ENCODE data around the gene STBD1. TPM values are rescaled to one million over a fixed set of nuclear protein-coding genes. Genes with fewer than 3 reads are reported as not detected.
"Not testable (repeated sequence)": the region's sequence is repeated elsewhere in the genome, so short reads cannot be mapped to it uniquely, and the experiment has no call there.

STBD1 gene
- polyA plus RNA-seq, 1 donor: 1.3 TPM

- no peak for DNase-seq
Measured at GRCh38 chr4:76316131-76316530, 9.6 kb downstream of the STBD1 start.

DNA sequence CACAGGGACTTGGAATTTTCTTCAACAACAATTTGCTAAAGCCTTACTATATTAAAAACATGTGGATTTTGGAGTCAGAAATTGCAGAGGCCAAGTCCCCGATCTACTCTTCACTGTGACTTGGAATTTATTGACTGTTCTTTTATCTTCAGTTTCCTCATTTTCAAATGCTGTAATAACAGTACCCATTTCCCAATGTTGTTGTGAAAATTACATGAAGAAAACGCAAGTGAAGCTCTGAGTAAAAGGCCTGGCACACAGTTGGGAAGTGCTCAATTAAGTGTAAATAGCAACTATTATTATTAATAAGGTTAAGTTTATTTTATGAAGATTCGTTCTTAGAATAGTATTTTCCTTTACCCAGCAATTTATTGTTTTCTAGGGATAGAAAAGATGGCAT lies 15.7 kb downstream of the STBD1 start:
- no peak for DNase-seq

DNA sequence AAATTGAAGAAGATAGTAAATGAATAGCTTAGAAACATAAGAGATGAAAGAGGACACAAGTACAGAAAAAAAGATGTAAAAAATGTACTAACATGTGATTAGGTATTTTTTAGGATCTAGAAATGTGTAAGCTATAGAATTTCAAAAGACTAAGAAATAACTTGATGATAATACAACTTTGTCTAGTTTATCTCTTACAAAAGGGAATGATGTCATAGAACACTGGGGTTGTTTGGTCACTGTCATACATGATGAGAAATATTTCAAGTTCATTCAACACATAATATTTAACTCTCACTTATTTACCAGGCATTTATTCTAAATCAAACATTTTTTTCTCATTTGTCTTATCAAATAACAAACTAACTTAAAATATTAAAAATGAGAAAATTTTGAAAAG lies 18.5 kb downstream of the STBD1 start:
- no peak for DNase-seq

DNA sequence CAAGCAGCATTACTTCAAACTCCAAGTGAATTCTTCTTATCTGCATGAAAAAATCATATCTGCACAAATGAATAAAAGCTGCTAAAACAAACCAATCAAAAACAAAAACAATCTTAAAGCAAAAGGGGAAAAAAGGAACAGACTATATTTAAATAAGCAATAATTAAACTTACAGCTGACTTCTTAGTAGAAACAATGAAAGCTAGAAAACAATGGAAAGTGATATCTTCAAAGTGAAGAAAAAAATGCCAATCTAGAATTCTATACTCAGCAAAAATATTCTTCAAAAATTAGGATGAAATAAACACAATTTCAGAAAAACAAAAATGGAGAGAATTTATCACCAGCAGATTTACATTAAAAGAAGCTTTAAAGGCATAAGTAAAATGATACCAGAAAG lies 20.0 kb downstream of the STBD1 start:
- no peak for DNase-seq

GRCh38 chr4:76334885-76335284 lies 28.4 kb downstream of the STBD1 start:
- no peak for DNase-seq

DNA sequence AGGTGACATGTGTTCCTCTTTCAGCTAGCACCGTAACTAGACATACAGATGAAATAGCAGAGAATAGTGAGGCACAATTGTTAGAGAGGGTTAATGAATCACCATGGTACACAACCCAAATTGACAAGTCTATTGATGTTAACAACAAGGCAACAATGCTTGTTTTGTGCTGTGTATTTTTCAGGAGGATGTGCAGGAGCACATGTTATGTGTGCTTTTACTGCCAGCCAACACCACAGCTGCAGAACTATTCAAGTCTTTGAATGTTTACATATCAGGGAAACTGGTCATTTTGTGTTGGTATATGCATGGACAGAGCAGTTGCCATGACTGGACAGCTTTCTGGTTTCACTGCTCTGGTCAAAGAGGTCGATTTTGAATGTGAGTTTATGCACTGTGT lies 32.8 kb downstream of the STBD1 start:
- no peak for DNase-seq

DNA sequence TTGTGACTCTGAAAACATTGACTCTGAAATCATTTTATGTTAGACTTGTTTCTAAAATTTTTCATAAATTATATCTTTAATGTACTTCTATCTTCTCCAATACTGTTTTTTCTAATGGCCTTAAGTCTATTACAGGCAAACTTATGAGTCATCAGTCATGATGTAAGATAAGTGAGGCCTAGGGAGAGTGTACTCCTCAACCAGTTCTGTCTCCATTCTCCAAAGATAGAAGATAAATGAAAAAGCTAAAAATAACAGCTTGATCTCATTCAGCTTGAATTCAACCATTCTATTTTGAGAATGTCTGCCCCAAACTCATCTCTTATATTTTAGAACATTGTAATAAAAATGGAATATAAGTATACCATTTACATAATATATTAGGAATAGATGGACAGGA lies 34.5 kb downstream of the STBD1 start:
- no peak for DNase-seq

- no peak for DNase-seq
Measured at GRCh38 chr4:76342191-76342590, 35.7 kb downstream of the STBD1 start.

GRCh38 chr4:76342803-76343202 lies 36.3 kb downstream of the STBD1 start:
- DNase-seq: no peak

DNA sequence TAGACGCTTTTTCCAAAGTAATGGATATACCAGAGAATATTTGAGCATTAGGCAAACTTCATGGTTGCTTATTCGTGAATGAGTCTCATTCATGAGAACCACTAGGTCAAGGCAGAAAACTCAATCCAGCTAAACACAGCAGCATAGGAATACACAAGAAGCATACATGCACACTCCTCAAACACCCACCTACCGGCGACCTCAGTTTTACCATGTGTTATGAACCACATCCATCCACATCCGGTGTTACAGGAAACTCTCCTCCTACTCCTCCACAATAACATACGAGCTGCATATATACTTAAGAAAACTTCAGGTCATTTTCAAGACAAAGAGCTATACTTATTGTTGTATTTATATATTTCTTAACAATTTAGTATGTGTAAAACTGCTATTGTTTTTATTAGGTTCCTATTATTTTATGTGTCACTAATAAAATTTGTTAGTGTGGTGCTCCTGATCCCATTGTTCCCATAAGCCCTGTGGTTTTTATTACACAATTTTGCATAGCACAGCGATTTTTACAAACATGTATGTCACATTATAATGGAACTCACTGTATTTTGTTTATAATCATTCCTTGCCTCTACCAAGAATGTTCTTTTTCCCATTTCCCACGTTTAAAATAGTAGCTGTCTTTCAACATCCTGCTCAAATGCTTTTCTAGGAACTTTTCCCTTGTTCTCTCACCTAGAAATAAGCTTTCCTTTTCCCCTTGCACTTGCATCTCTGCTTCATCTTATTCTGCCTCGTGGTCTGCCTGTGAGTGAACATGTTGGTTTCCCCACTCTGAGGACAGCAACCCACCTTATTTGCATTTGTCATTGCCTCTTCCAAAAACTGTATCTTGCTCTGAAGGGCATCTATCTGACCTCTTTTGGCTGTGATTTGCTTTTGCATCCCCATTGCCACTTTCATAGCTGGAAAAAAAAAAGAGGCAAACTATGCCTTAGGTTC lies 48.3 kb downstream of the STBD1 start:
- DNase-seq: no peak

DNA sequence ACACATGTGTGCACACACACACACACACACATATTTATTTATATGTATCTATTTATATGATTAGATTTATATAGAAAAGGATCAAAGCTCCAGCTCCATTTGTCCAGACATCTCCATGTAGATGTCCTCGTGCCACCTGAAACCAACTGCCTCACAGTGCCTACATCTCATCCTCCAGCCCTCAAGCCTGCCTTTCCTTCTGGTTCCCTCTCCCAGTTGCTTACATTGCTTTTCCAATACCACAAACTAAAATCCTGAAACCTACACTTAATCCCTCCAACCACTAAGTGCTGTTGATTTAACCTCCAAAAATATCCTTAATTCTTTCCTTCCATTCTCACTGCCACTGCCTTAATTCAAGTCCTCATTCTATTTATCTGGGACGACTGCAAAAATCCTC lies 51.4 kb downstream of the STBD1 start:
- DNase-seq: no peak

GRCh38 chr4:76359881-76360466 lies 53.4 kb downstream of the STBD1 start:
- not testable (repeated sequence) for DNase-seq

Other genes with a start within 250 kb of the STBD1 start
- 0.42 TPM for gene ART3, start 232.0 kb upstream of the STBD1 start, polyA plus RNA-seq (ENCODE audit: insufficient read length)
- 93.6 TPM for gene NUP54, start 158.3 kb upstream of the STBD1 start, polyA plus RNA-seq (ENCODE audit: insufficient read length)
- 173 TPM for gene SCARB2, start 92.9 kb upstream of the STBD1 start, polyA plus RNA-seq (ENCODE audit: insufficient read length)
- gene FAM47E, start 55.0 kb upstream of the STBD1 start, polyA plus RNA-seq (ENCODE audit: insufficient read length): 9.4 TPM
- gene CCDC158, start 114.4 kb downstream of the STBD1 start, polyA plus RNA-seq (ENCODE audit: insufficient read length): 1.1 TPM
- 28.6 TPM for gene SHROOM3, start 128.5 kb downstream of the STBD1 start, polyA plus RNA-seq (ENCODE audit: insufficient read length)

Measured in left kidney (tissue), 2 donors.